ENCODE results near the gene SLFN11.

DNA sequence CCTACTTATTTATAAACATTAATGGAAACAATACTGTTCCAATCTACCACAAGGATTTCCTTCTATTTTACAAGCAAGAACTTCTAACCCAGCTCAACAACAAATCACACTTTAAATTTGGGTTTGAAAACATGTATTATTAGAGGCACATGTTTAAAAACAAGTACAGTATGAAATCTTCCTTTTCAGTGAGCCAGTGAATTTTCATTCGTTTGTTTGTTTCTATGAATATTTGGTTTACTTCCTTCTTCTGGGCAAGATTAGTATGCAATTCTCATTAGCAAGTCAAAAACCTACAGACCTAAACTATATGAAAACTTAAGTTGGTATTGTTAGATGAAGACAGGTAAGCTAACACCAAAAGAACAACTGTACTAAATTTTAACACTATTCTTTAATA lies 33.1 kb upstream of the SLFN11 start:
- TF ChIP-seq, protein P1, sequence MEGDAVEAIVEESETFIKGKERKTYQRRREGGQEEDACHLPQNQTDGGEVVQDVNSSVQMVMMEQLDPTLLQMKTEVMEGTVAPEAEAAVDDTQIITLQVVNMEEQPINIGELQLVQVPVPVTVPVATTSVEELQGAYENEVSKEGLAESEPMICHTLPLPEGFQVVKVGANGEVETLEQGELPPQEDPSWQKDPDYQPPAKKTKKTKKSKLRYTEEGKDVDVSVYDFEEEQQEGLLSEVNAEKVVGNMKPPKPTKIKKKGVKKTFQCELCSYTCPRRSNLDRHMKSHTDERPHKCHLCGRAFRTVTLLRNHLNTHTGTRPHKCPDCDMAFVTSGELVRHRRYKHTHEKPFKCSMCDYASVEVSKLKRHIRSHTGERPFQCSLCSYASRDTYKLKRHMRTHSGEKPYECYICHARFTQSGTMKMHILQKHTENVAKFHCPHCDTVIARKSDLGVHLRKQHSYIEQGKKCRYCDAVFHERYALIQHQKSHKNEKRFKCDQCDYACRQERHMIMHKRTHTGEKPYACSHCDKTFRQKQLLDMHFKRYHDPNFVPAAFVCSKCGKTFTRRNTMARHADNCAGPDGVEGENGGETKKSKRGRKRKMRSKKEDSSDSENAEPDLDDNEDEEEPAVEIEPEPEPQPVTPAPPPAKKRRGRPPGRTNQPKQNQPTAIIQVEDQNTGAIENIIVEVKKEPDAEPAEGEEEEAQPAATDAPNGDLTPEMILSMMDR (IDR thresholded peaks at IDR 0.05) = no peak
- TF ChIP-seq ZFX (IDR thresholded peaks at IDR 0.05; ENCODE audit: borderline replicate concordance) = no peak

All from 22Rv1 (cell line).